Caco-2 (cell line): ENCODE measurements around the gene TTLL9. TPM values are rescaled to one million over a fixed set of nuclear protein-coding genes. Genes with fewer than 3 reads are reported as not detected.

Experiments used
- BruUV-seq: library from RNA; stranded (reverse); fragments of 400-500 nt; replicated peaks from 2 replicates; lab custom pipeline; 2021; lab: Mats Ljungman, UMichigan
- CTCF ChIA-PET: fragments of 300-600 bp; sonication (Branson Sonifier 250); formaldehyde crosslinking; loops from one replicate; lab custom pipeline; 2022; ENCODE audit warnings: antibody characterized with exemption; lab: Charles Lee
- POLR2A ChIA-PET: fragments of 300-600 bp; sonication (Branson Sonifier 250); formaldehyde crosslinking; loops from one replicate; lab custom pipeline; 2022; ENCODE audit warnings: antibody characterized with exemption; lab: Charles Lee
- DNase-seq, 2 experiments: peaks; one replicate each; pipeline versions ENCODE4 v3.0.0 to v3.0.0-alpha.2; 2020 to 2022
- H3K27me3 ChIP-seq: replicated peaks from 2 replicates; pipeline ENCODE4 v1.6.0; 2011; ENCODE audit warnings: low read length; ENCODE audit not compliant: control insufficient read depth, insufficient read depth
- H3K36me3 ChIP-seq: 2 replicates; pipeline ENCODE4 v1.5.1; 2011; ENCODE audit warnings: low read length; ENCODE audit not compliant: control insufficient read depth, insufficient read depth
- H3K4me1 ChIP-seq: fragments of 250-450 bp; sonication (Bioruptor Pico); 2 replicates; pipeline ENCODE4 v1.5.1; 2020; ENCODE audit warnings: mild to moderate bottlenecking
- H3K4me3 ChIP-seq: 2 replicates; pipeline ENCODE4 v1.5.1; 2011; ENCODE audit warnings: low read depth, mild to moderate bottlenecking, control low read depth, low read length
- H3K9me3 ChIP-seq: fragments of 250-450 bp; sonication (Bioruptor Pico); 2 replicates; pipeline ENCODE4 v1.5.1; 2020; ENCODE audit warnings: mild to moderate bottlenecking, moderate library complexity
- H3K27ac Mint-ChIP-seq: one replicate; pipeline ENCODE4 v1.8.0; 2022; ENCODE audit warnings: mixed read lengths; ENCODE audit not compliant: unreplicated experiment
- H3K27me3 Mint-ChIP-seq: one replicate; pipeline ENCODE4 v1.8.0; 2022; ENCODE audit warnings: mixed read lengths; ENCODE audit not compliant: insufficient read depth, unreplicated experiment
- H3K36me3 Mint-ChIP-seq: one replicate; pipeline ENCODE4 v1.8.0; 2022; ENCODE audit warnings: mild to moderate bottlenecking, mixed read lengths; ENCODE audit not compliant: insufficient read depth, unreplicated experiment
- H3K4me1 Mint-ChIP-seq: one replicate; pipeline ENCODE4 v1.8.0; 2022; ENCODE audit warnings: low read depth, mixed read lengths; ENCODE audit not compliant: unreplicated experiment
- H3K4me3 Mint-ChIP-seq: one replicate; pipeline ENCODE4 v1.8.0; 2022; ENCODE audit warnings: mild to moderate bottlenecking, moderate library complexity, mixed read lengths; ENCODE audit not compliant: unreplicated experiment
- H3K9me3 Mint-ChIP-seq: one replicate; pipeline ENCODE4 v1.8.0; 2022; ENCODE audit warnings: mixed read lengths; ENCODE audit not compliant: unreplicated experiment
- intact Hi-C: fragments of 100-400 bp; cut with micrococcal nuclease; formaldehyde crosslinking; loops from one replicate; pipeline ENCODE4 v1.10.0; 2022; ENCODE audit not compliant: unreplicated experiment
- total RNA-seq: library from RNA; stranded (reverse); gene quantifications from 2 replicates; pipeline ENCODE4 v1.2.3, GENCODE V29; 2022
- TF ChIP-seq, protein P1 (sequence below), 2 experiments: fragments of 200-600 bp in 1 of 2; IDR thresholded peaks; 1 replicate in 1 of 2; 2 replicates in 1 of 2; pipeline versions ENCODE4 v1.5.1 to v1.8.0; 2011 to 2022; ENCODE audit warnings: antibody characterized with exemption in 1 of 2, control low read depth in 1 of 2, inconsistent platforms in 1 of 2, low read depth in 1 of 2, low read length in 1 of 2, mild to moderate bottlenecking in 1 of 2, moderate library complexity in 1 of 2; ENCODE audit not compliant: insufficient read depth in 1 of 2, severe bottlenecking in 1 of 2, unreplicated experiment in 1 of 2

The TTLL9 gene
- total RNA-seq, 1 experiment from 2014 or later: not detected

- no peak for DNase-seq
- TF ChIP-seq, protein P1, sequence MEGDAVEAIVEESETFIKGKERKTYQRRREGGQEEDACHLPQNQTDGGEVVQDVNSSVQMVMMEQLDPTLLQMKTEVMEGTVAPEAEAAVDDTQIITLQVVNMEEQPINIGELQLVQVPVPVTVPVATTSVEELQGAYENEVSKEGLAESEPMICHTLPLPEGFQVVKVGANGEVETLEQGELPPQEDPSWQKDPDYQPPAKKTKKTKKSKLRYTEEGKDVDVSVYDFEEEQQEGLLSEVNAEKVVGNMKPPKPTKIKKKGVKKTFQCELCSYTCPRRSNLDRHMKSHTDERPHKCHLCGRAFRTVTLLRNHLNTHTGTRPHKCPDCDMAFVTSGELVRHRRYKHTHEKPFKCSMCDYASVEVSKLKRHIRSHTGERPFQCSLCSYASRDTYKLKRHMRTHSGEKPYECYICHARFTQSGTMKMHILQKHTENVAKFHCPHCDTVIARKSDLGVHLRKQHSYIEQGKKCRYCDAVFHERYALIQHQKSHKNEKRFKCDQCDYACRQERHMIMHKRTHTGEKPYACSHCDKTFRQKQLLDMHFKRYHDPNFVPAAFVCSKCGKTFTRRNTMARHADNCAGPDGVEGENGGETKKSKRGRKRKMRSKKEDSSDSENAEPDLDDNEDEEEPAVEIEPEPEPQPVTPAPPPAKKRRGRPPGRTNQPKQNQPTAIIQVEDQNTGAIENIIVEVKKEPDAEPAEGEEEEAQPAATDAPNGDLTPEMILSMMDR (IDR thresholded peaks at IDR 0.05; ENCODE audit: insufficient read depth in 1 of 2, low read depth in 1 of 2, low read length in 1 of 2, severe bottlenecking in 1 of 2, unreplicated experiment in 1 of 2): no peak
- intact Hi-C loops: loop anchor here (5.0 kb wide), 2 partner anchors 63 to 138 kb away; no protein-coding TSS in a partner anchor
- ChIA-PET POLR2A (no interaction called here), CTCF (interaction anchor here (1.0 to 1.1 kb wide), 2 partner anchors 99 to 102 kb away, joined by 3 to 5 read pairs; no protein-coding TSS in a partner anchor)
- no peak overlapping the region for H3K27ac Mint-ChIP-seq
- H3K4me1 ChIP-seq: peaks cover 6% of the 10 kb centered on the region; the same call in 1 of the 2 replicates
- peaks cover 11% of the 10 kb centered on the region for H3K27me3 Mint-ChIP-seq
- H3K4me3 ChIP-seq: no peak overlapping the region
- no peaks in the 10 kb centered on the region for H3K9me3 ChIP-seq
- H3K36me3 ChIP-seq: 0 out of 2 replicates have a peak, but pooled peaks cover under 1% of the 10 kb centered on the region
- no peaks in the 10 kb centered on the region; the same call in 1 of the 2 replicates for H3K27me3 ChIP-seq
- no peaks in the 10 kb centered on the region for H3K9me3 Mint-ChIP-seq
- peaks cover 11% of the 10 kb centered on the region for H3K4me1 Mint-ChIP-seq
- H3K4me3 Mint-ChIP-seq: no peak overlapping the region
- BruUV-seq: no TSS peak
- peaks cover 24% of the 10 kb centered on the region for H3K36me3 Mint-ChIP-seq
Measured at GRCh38 chr20:31954500-31954899, 84.1 kb downstream of the TTLL9 start.

DNA sequence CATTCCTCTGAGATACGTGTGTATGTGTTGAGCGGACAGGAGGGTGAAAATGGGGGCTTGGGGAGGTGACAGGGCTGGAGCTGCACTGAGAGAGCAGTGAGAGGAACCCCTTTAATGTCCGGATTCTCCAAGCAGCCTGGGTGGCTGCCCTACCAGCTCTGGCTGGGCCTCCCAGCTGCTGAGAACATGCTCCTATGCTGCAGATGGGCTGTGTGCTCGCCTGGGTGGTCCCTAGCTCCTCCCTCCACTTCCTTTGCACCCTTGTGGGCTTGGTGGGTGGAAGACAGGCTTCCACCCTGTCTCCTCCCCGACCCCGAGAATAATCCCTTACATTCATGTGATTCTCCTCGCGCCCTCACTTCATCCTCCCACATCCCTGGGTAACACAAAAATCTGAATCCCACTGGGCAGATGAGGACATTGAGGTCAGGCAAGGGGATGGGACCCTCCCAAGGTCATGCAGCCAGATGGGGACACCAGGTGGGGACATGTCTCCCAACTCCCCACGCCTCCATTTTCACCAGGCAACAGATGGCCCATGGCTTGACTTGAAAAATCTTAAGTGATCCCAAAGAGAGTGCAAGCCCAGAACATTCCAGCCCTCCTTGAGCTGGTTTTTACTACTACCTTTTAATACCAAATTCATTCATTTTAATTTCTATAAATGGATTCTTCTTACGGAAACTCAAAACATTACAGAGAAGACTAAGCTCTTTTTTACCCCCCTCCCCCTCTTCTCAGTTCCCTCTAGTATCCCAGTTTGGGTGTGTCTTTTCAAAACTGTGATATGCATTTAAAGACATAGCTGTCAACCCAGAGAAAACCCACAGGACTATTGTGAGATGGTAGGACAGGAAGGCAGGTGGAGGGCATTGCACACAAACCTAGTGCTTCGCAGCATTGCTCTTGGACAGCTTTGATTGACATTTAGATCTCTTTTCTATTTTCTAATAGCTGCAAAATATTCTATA, 86.4 kb downstream of the TTLL9 start:
- no peak overlapping the region for H3K4me3 ChIP-seq
- Mint-ChIP-seq H3K36me3 (peaks cover 2% of the 10 kb centered on the region), H3K4me3 (no peak overlapping the region), H3K27ac (no peak overlapping the region), H3K9me3 (no peaks in the 10 kb centered on the region), H3K4me1 (no peaks in the 10 kb centered on the region), H3K27me3 (peaks cover 21% of the 10 kb centered on the region)
- intact Hi-C loops: no loop called here
- TF ChIP-seq, protein P1 (IDR thresholded peaks at IDR 0.05; ENCODE audit: insufficient read depth in 1 of 2, low read depth in 1 of 2, low read length in 1 of 2, severe bottlenecking in 1 of 2, unreplicated experiment in 1 of 2): no peak
- BruUV-seq: no TSS peak
- no peaks in the 10 kb centered on the region; the same call in 1 of the 2 replicates for H3K27me3 ChIP-seq
- DNase-seq: no peak
- ChIA-PET POLR2A (interaction anchor here (0.7 kb wide), 1 partner anchor 14 kb away, joined by 3 read pairs; no protein-coding TSS in a partner anchor), CTCF (interaction anchor here (0.6 to 1.8 kb wide), 8 partner anchors 15 to 118 kb away, joined by 3 to 9 read pairs (median 4); no protein-coding TSS in a partner anchor)
- no peaks in the 10 kb centered on the region for H3K4me1 ChIP-seq
- H3K9me3 ChIP-seq: no peaks in the 10 kb centered on the region
- no peaks in the 10 kb centered on the region for H3K36me3 ChIP-seq

DNA sequence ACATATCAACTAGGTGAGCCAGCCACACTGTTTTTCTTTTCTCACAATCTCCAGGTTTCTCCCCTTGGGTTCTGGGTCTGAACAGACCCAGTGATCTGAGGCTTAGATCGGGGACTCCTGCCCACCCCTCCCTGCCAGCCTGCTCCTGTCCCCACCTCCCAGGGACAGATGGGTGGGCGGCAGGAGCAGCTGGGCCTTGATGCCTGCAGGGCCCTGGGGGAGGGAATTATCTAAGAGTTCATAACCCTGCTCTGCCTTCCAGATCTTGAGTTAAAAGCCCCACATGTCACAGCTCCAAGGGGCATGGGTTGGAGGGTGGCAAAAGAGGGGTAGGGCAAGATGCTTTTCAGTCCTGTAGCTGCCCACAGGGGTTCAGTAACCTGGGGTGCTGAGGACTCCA, 92.3 kb downstream of the TTLL9 start:
- CTCF ChIA-PET: interaction anchor here (1.5 kb wide), 1 partner anchor 11 kb away, joined by 8 read pairs; the partner anchor contains the start of gene PDRG1
- H3K27me3 ChIP-seq: peaks cover 2% of the 10 kb centered on the region; the same call in 1 of the 2 replicates

More for the DNA sequence above, 92.3 kb downstream of the TTLL9 start:
- TF ChIP-seq, protein P1 (IDR thresholded peaks at IDR 0.05; ENCODE audit: insufficient read depth in 1 of 2, low read depth in 1 of 2, low read length in 1 of 2, severe bottlenecking in 1 of 2, unreplicated experiment in 1 of 2): no peak
- intact Hi-C loops: no loop called here
- Mint-ChIP-seq H3K27me3 (peaks cover 43% of the 10 kb centered on the region), H3K9me3 (no peaks in the 10 kb centered on the region), H3K27ac (no peak overlapping the region), H3K4me1 (no peaks in the 10 kb centered on the region), H3K4me3 (no peak overlapping the region), H3K36me3 (no peaks in the 10 kb centered on the region)
- no peaks in the 10 kb centered on the region for H3K9me3 ChIP-seq
- H3K4me1 ChIP-seq: no peaks in the 10 kb centered on the region
- no TSS peak for BruUV-seq
- H3K4me3 ChIP-seq: no peak overlapping the region
- DNase-seq: no peak
- no peaks in the 10 kb centered on the region for H3K36me3 ChIP-seq
- POLR2A ChIA-PET: no interaction called here
